ENCODE measurements around the gene TBRG1. TPM values are rescaled to one million over a fixed set of nuclear protein-coding genes. Genes with fewer than 3 reads are reported as not detected.
A peak's percentile ranks its signal among the peaks of the same experiment; 100 is the strongest.

The TBRG1 gene
- total and polyA plus RNA-seq, 9 donors = 15.8 to 23.4 (median 21.1) TPM

- DNase-seq = no peak
- Histone ChIP-seq H3K27ac (ENCODE audit: low read length) (no peak overlapping the region), H3K27me3 (ENCODE audit: control insufficient read depth, insufficient read depth, low read length) (peaks cover 3% of the 10 kb centered on the region), H3K4me1 (ENCODE audit: control insufficient read depth, insufficient read depth, low read length) (no peaks in the 10 kb centered on the region), H3K9me3 (replicated peaks; ENCODE audit: control insufficient read depth, low read depth, low read length) (no peaks in the 10 kb centered on the region), H3K4me3 (ENCODE audit: low read length) (no peak overlapping the region), H3K36me3 (ENCODE audit: control insufficient read depth, insufficient read depth, low read length) (no peaks in the 10 kb centered on the region)
- WGBS (ENCODE audit: insufficient coverage) = no CpG with 5 or more reads among the region's 3 CpGs
These were observed 10.6 kb upstream of the TBRG1 start for GRCh38 chr11:124612045-124612444.

DNA sequence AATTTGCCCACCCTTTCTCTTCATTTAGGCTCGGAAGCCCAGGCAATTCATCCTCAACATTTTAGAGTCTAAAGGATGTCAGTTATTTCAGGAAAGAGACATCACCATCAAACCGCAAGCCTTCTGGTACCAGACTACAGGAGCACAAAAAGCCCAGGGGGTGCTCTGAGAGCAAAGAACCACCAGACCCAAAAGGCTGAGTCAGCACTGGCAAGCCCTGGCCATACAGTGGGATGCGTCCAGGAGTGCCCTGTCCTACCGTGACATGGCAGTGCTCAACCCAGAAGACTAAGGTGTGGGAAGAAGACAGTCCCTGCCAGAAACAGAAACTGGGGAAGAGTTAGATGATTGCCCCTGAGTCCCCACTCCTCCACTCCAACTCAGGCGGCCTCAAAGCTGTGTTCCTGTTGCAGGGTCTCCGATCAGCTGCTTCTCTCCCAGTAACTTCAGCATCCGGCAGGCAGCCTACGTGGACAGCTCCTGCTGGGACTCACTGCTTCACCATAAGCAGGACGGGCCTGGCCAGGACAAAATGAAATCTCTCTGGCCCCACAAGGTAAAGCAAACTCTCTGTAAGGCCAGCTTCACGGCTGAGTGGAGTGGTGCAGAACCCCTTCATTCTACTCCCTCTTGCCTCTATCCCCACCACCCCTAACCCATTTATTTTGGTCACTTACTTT lies 10.0 kb upstream of the TBRG1 start:
- H3K9me3 ChIP-seq (replicated peaks; ENCODE audit: control insufficient read depth, low read depth, low read length) = no peaks in the 10 kb centered on the region
- no peaks in the 10 kb centered on the region for H3K36me3 ChIP-seq (ENCODE audit: control insufficient read depth, insufficient read depth, low read length)
- no peaks in the 10 kb centered on the region for H3K4me1 ChIP-seq (ENCODE audit: control insufficient read depth, insufficient read depth, low read length)
- no peak overlapping the region for H3K27ac ChIP-seq (ENCODE audit: low read length)
- WGBS (ENCODE audit: insufficient coverage) = 40% methylated on average over 2 of the region's 10 CpGs
- H3K4me3 ChIP-seq (ENCODE audit: low read length) = no peak overlapping the region
- peak; percentile 7 for DNase-seq
- H3K27me3 ChIP-seq (ENCODE audit: control insufficient read depth, insufficient read depth, low read length) = peaks cover 3% of the 10 kb centered on the region

GRCh38 chr11:124618863-124619262 lies 3.8 kb upstream of the TBRG1 start:
- no peaks in the 10 kb centered on the region for H3K36me3 ChIP-seq (ENCODE audit: control insufficient read depth, insufficient read depth, low read length)
- 76% methylated on average over 5 of the region's 5 CpGs for WGBS (ENCODE audit: insufficient coverage)
- H3K4me1 ChIP-seq (ENCODE audit: control insufficient read depth, insufficient read depth, low read length) = peaks cover 5% of the 10 kb centered on the region

DNA sequence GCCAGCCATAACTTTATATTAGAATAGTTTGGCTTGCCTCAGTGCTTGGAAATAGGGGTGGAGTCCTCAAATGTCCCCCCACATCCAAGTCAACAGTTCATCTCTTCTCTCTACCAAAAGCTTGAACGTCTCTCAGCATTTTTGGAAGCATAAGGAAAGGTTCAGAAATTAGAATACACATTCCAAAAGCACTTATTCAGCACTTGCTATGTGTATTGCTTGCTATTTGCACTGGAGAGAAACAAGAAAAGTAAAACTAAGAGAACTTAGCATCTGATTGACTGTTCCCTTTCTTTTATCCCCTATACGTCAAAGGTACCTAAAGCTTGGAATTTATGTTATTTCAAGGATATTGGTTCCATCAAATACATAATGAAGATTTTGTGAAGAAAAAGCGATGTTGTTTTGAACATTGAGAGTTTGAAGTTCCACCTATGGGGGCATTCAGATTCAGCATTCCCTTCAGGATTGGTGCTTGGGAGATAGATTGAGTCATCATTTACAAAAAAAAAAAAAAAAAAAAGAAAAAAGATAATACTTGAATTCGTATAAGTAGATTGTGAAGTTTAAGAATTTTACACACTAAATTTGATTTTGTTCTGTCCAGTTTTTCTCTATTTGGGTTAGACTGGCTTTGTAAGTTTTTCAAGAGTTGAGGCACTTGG lies 1.3 kb downstream of the TBRG1 start:
- peak overlapping the region; percentile 94 for H3K4me3 ChIP-seq (ENCODE audit: low read length)
- H3K36me3 ChIP-seq (ENCODE audit: control insufficient read depth, insufficient read depth, low read length) = peaks cover 26% of the 10 kb centered on the region
- peaks cover 5% of the 10 kb centered on the region for H3K4me1 ChIP-seq (ENCODE audit: control insufficient read depth, insufficient read depth, low read length)
- no peaks in the 10 kb centered on the region for H3K27me3 ChIP-seq (ENCODE audit: control insufficient read depth, insufficient read depth, low read length)
- no peak for DNase-seq
- WGBS (ENCODE audit: insufficient coverage) = no CpG with 5 or more reads among the region's 4 CpGs
- H3K9me3 ChIP-seq (replicated peaks; ENCODE audit: control insufficient read depth, low read depth, low read length) = no peaks in the 10 kb centered on the region
- H3K27ac ChIP-seq (ENCODE audit: low read length) = no peak overlapping the region

More at GRCh38 chr11:124618863-124619262, 3.8 kb upstream of the TBRG1 start:
- no peak overlapping the region for H3K27ac ChIP-seq (ENCODE audit: low read length)
- no peak overlapping the region for H3K4me3 ChIP-seq (ENCODE audit: low read length)
- DNase-seq = no peak
- H3K27me3 ChIP-seq (ENCODE audit: control insufficient read depth, insufficient read depth, low read length) = no peaks in the 10 kb centered on the region
- no peaks in the 10 kb centered on the region for H3K9me3 ChIP-seq (replicated peaks; ENCODE audit: control insufficient read depth, low read depth, low read length)

DNA sequence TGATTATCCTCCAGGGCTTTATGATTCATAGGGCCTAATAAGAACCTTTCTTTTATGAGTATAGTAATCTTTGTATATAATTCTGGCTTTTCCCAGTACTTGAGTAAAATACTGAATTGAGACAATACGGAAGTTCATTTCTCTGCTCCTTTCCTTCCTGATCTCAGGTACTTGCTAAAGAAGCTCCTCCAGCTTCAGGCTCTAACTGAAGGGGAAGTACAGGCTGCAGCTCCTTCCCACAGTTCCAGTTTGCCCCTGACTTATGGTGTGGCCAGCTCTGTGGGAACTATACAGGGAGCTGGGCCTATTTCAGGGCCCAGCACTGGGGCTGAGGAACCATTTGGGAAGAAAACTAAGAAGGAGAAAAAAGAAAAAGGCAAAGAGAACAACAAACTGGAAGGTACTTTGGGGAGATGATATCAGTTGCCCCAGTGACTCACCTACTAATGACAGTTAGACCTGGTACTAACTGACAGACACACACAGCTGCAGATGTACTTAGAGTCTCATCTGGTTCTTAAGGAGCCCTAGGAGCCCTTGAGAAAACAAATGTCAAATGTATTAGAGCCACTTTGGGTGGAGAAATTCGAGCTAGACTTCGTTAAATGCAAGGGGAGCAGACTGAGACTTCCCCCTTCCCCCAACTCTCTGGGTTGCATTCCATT lies 3.0 kb downstream of the TBRG1 start:
- Histone ChIP-seq H3K36me3 (ENCODE audit: control insufficient read depth, insufficient read depth, low read length) (peaks cover 34% of the 10 kb centered on the region), H3K4me1 (ENCODE audit: control insufficient read depth, insufficient read depth, low read length) (peaks cover 5% of the 10 kb centered on the region), H3K4me3 (ENCODE audit: low read length) (no peak overlapping the region), H3K27ac (ENCODE audit: low read length) (no peak overlapping the region), H3K9me3 (replicated peaks; ENCODE audit: control insufficient read depth, low read depth, low read length) (no peaks in the 10 kb centered on the region), H3K27me3 (ENCODE audit: control insufficient read depth, insufficient read depth, low read length) (no peaks in the 10 kb centered on the region)
- DNase-seq = no peak
- WGBS (ENCODE audit: insufficient coverage) = no CpG with 5 or more reads among the region's 3 CpGs

DNA sequence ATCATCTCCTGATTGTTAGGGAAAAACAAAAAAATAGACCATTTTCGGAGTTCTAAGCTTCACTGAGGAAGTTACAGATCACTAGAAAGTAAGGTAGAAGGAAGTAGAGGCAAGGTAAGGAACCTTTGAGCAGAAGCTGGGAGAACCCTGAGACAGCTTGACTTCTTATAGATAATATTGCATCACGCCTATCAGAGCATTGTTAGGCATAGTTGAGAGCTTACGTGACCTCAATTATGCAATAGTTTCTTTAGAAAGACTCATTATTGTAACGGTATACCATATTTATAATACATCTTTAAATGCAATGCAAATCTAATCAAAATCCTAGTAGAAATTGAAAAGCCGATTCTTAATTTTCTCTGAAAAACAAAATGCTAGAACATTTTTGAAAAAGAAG lies 4.9 kb downstream of the TBRG1 start:
- no CpG with 5 or more reads among the region's 5 CpGs for WGBS (ENCODE audit: insufficient coverage)

DNA sequence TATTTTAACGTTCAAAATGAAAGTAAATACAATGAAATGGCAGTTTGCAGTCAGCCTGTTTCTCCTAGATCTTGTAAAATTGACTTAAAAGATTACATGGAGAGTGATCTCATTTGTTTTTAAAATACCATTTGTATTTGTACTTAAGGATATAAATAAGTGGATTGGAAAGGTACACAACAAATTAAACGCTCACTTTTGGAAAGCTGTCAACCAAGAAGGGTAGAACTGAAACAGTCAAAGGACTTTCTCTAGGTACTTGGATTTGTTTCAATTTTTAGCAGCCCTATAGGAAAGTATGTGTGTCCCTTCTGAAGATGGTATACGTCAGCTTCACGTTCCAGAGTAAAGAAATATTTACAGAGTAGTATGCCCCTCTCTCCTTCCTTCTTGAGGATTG lies 7.3 kb downstream of the TBRG1 start:
- Histone ChIP-seq H3K9me3 (replicated peaks; ENCODE audit: control insufficient read depth, low read depth, low read length) (no peaks in the 10 kb centered on the region), H3K27ac (ENCODE audit: low read length) (no peak overlapping the region), H3K4me3 (ENCODE audit: low read length) (no peak overlapping the region), H3K4me1 (ENCODE audit: control insufficient read depth, insufficient read depth, low read length) (no peaks in the 10 kb centered on the region), H3K27me3 (ENCODE audit: control insufficient read depth, insufficient read depth, low read length) (no peaks in the 10 kb centered on the region), H3K36me3 (ENCODE audit: control insufficient read depth, insufficient read depth, low read length) (peaks cover 62% of the 10 kb centered on the region)
- no peak for DNase-seq
- no CpG with 5 or more reads among the region's 4 CpGs for WGBS (ENCODE audit: insufficient coverage)

More for the DNA sequence above, 4.9 kb downstream of the TBRG1 start:
- peaks cover 5% of the 10 kb centered on the region for H3K4me1 ChIP-seq (ENCODE audit: control insufficient read depth, insufficient read depth, low read length)
- peaks cover 52% of the 10 kb centered on the region for H3K36me3 ChIP-seq (ENCODE audit: control insufficient read depth, insufficient read depth, low read length)
- H3K27me3 ChIP-seq (ENCODE audit: control insufficient read depth, insufficient read depth, low read length) = no peaks in the 10 kb centered on the region
- H3K4me3 ChIP-seq (ENCODE audit: low read length) = no peak overlapping the region
- no peak overlapping the region for H3K27ac ChIP-seq (ENCODE audit: low read length)
- no peaks in the 10 kb centered on the region for H3K9me3 ChIP-seq (replicated peaks; ENCODE audit: control insufficient read depth, low read depth, low read length)
- DNase-seq = no peak

GRCh38 chr11:124633355-124633754 lies 10.7 kb downstream of the TBRG1 start:
- Histone ChIP-seq H3K9me3 (replicated peaks; ENCODE audit: control insufficient read depth, low read depth, low read length) (no peaks in the 10 kb centered on the region), H3K27me3 (ENCODE audit: control insufficient read depth, insufficient read depth, low read length) (no peaks in the 10 kb centered on the region), H3K4me1 (ENCODE audit: control insufficient read depth, insufficient read depth, low read length) (no peaks in the 10 kb centered on the region), H3K36me3 (ENCODE audit: control insufficient read depth, insufficient read depth, low read length) (peaks cover 59% of the 10 kb centered on the region), H3K27ac (ENCODE audit: low read length) (no peak overlapping the region), H3K4me3 (ENCODE audit: low read length) (no peak overlapping the region)
- no peak for DNase-seq
- no CpG with 5 or more reads among the region's 1 CpG for WGBS (ENCODE audit: insufficient coverage)

- H3K9me3 ChIP-seq (replicated peaks; ENCODE audit: control insufficient read depth, low read depth, low read length) = no peaks in the 10 kb centered on the region
- H3K4me1 ChIP-seq (ENCODE audit: control insufficient read depth, insufficient read depth, low read length) = no peaks in the 10 kb centered on the region
- WGBS (ENCODE audit: insufficient coverage) = 66% methylated on average over 3 of the region's 3 CpGs
- H3K27me3 ChIP-seq (ENCODE audit: control insufficient read depth, insufficient read depth, low read length) = no peaks in the 10 kb centered on the region
- DNase-seq = no peak
- no peak overlapping the region for H3K27ac ChIP-seq (ENCODE audit: low read length)
- H3K4me3 ChIP-seq (ENCODE audit: low read length) = no peak overlapping the region
- H3K36me3 ChIP-seq (ENCODE audit: control insufficient read depth, insufficient read depth, low read length) = peaks cover 59% of the 10 kb centered on the region
These were observed 13.3 kb downstream of the TBRG1 start for GRCh38 chr11:124635932-124636331.

GRCh38 chr11:124638500-124638899 lies 15.8 kb downstream of the TBRG1 start:
- Histone ChIP-seq H3K4me3 (ENCODE audit: low read length) (no peak overlapping the region), H3K9me3 (replicated peaks; ENCODE audit: control insufficient read depth, low read depth, low read length) (no peaks in the 10 kb centered on the region), H3K27ac (ENCODE audit: low read length) (no peak overlapping the region), H3K36me3 (ENCODE audit: control insufficient read depth, insufficient read depth, low read length) (peaks cover 35% of the 10 kb centered on the region), H3K4me1 (ENCODE audit: control insufficient read depth, insufficient read depth, low read length) (no peaks in the 10 kb centered on the region), H3K27me3 (ENCODE audit: control insufficient read depth, insufficient read depth, low read length) (no peaks in the 10 kb centered on the region)
- no peak for DNase-seq
- WGBS (ENCODE audit: insufficient coverage) = no CpG with 5 or more reads among the region's 3 CpGs

Measured in muscle of leg (tissue), 11 donors.